HG02885 (cell line): ENCODE results near the gene CALM1.

Source experiments
- ATAC-seq: cut with Tn5 transposase; IDR thresholded peaks from one replicate; pipeline ENCODE4 v1.9.1; 2021; ENCODE audit warnings: mild to moderate bottlenecking; ENCODE audit not compliant: unreplicated experiment, poor library complexity

The CALM1 gene

GRCh38 chr14:90434370-90435020 is 37.7 kb downstream of the CALM1 start:
- no peak for ATAC-seq

GRCh38 chr14:90438841-90439240 is 42.0 kb downstream of the CALM1 start:
- no peak for ATAC-seq

GRCh38 chr14:90440021-90440451 is 43.2 kb downstream of the CALM1 start:
- ATAC-seq, result no peak

- ATAC-seq, result no peak
Observed at GRCh38 chr14:90440592-90440991, 43.8 kb downstream of the CALM1 start.

- ATAC-seq, result no peak
Observed at GRCh38 chr14:90442388-90442787, 45.6 kb downstream of the CALM1 start.

GRCh38 chr14:90443161-90444076 is 46.6 kb downstream of the CALM1 start:
- no peak for ATAC-seq

- no peak for ATAC-seq
Observed at GRCh38 chr14:90444077-90444696, 47.4 kb downstream of the CALM1 start.

GRCh38 chr14:90445011-90445410 is 48.2 kb downstream of the CALM1 start:
- ATAC-seq, result no peak

GRCh38 chr14:90446405-90446804 is 49.6 kb downstream of the CALM1 start:
- no peak for ATAC-seq

GRCh38 chr14:90447720-90448497 is 51.1 kb downstream of the CALM1 start:
- no peak for ATAC-seq

- ATAC-seq, result no peak
Observed at GRCh38 chr14:90449411-90449810, 52.6 kb downstream of the CALM1 start.

- ATAC-seq, result no peak
Observed at GRCh38 chr14:90450151-90450550, 53.3 kb downstream of the CALM1 start.

- no peak for ATAC-seq
Observed at GRCh38 chr14:90450667-90451066, 53.8 kb downstream of the CALM1 start.

- no peak for ATAC-seq
Observed at GRCh38 chr14:90451443-90451842, 54.6 kb downstream of the CALM1 start.

GRCh38 chr14:90451961-90452360 is 55.1 kb downstream of the CALM1 start:
- ATAC-seq, result no peak

GRCh38 chr14:90452366-90452765 is 55.5 kb downstream of the CALM1 start:
- ATAC-seq, result no peak

- ATAC-seq, result no peak
Observed at GRCh38 chr14:90453401-90453951, 56.6 kb downstream of the CALM1 start.

- no peak for ATAC-seq
Observed at GRCh38 chr14:90454041-90455000, 57.5 kb downstream of the CALM1 start.

- ATAC-seq, result no peak
Observed at GRCh38 chr14:90455100-90455571, 58.3 kb downstream of the CALM1 start.
